Measurements from ENCODE around the gene CYP27B1. TPM values are rescaled to one million over a fixed set of nuclear protein-coding genes. Genes with fewer than 3 reads are reported as not detected.

CYP27B1 gene
- total RNA-seq, 2 experiments from 2014 or later: 6.9 to 7.1 TPM

GRCh38 chr12:57749061-57749460, 17.8 kb downstream of the CYP27B1 start:
- BruUV-seq (replicated peaks): no TSS peak
- ChIA-PET POLR2A (no interaction called here), CTCF (ENCODE audit: unreplicated experiment) (no interaction called here)
- no peak overlapping the region for H3K4me2 ChIP-seq (ENCODE audit: low read length)
- intact Hi-C loops (cut with micrococcal nuclease; ENCODE audit: unreplicated experiment): no loop called here
- H4K20me1 ChIP-seq (ENCODE audit: insufficient read depth, low read length): no peaks in the 10 kb centered on the region
- peaks cover 32% of the 10 kb centered on the region for H3K79me2 ChIP-seq (ENCODE audit: insufficient read depth, low read depth, low read length)
- TF ChIP-seq EZH2phosphoT487 (IDR thresholded peaks at IDR 0.05; ENCODE audit: borderline replicate concordance, low read depth, low read length) (no peak), CTCF (conservative IDR thresholded peaks at IDR 0.05; ENCODE audit: low read length) (no peak)
- no peak overlapping the region for H3K4me3 ChIP-seq (ENCODE audit: low read depth, low read length, poor library complexity, severe bottlenecking)
- peaks cover 65% of the 10 kb centered on the region for H3K36me3 ChIP-seq (ENCODE audit: insufficient read depth, low read length)
- no peaks in the 10 kb centered on the region for H3K9me3 ChIP-seq (ENCODE audit: low read length)
- no peak overlapping the region for H3K27ac ChIP-seq (ENCODE audit: low read depth, low read length, poor library complexity, severe bottlenecking)
- H3K9me2 ChIP-seq (ENCODE audit: insufficient read depth, low read length): no peaks in the 10 kb centered on the region
- peaks cover 36% of the 10 kb centered on the region for H3K4me1 ChIP-seq (ENCODE audit: insufficient read depth, low read length, poor library complexity, severe bottlenecking)
- H2AFZ ChIP-seq (ENCODE audit: low read length): no peak overlapping the region
- DNase-seq (ENCODE audit: low spot score): no peak

GRCh38 chr12:57746025-57746424, 20.9 kb downstream of the CYP27B1 start:
- TF ChIP-seq CTCF (conservative IDR thresholded peaks at IDR 0.05; ENCODE audit: low read length) (no peak), EZH2phosphoT487 (IDR thresholded peaks at IDR 0.05; ENCODE audit: borderline replicate concordance, low read depth, low read length) (no peak)
- Histone ChIP-seq H3K4me1 (ENCODE audit: insufficient read depth, low read length, poor library complexity, severe bottlenecking) (peaks cover 37% of the 10 kb centered on the region), H3K27ac (ENCODE audit: low read depth, low read length, poor library complexity, severe bottlenecking) (no peak overlapping the region), H3K9me2 (ENCODE audit: insufficient read depth, low read length) (no peaks in the 10 kb centered on the region), H2AFZ (ENCODE audit: low read length) (no peak overlapping the region), H3K36me3 (ENCODE audit: insufficient read depth, low read length) (peaks cover 59% of the 10 kb centered on the region), H3K79me2 (ENCODE audit: insufficient read depth, low read depth, low read length) (peaks cover 21% of the 10 kb centered on the region), H4K20me1 (ENCODE audit: insufficient read depth, low read length) (no peaks in the 10 kb centered on the region), H3K4me3 (ENCODE audit: low read depth, low read length, poor library complexity, severe bottlenecking) (no peak overlapping the region), H3K4me2 (ENCODE audit: low read length) (no peak overlapping the region), H3K9me3 (ENCODE audit: low read length) (no peaks in the 10 kb centered on the region)
- intact Hi-C loops (cut with micrococcal nuclease; ENCODE audit: unreplicated experiment): no loop called here
- no TSS peak for BruUV-seq (replicated peaks)
- no peak for DNase-seq (ENCODE audit: low spot score)
- ChIA-PET POLR2A (interaction anchor here (1.3 to 1.4 kb wide), 2 partner anchors 8 to 11 kb away, joined by 3 read pairs; no protein-coding TSS in a partner anchor), CTCF (ENCODE audit: unreplicated experiment) (no interaction called here)

GRCh38 chr12:57745485-57745881, 21.4 kb downstream of the CYP27B1 start:
- Histone ChIP-seq H4K20me1 (ENCODE audit: insufficient read depth, low read length) (no peaks in the 10 kb centered on the region), H3K4me3 (ENCODE audit: low read depth, low read length, poor library complexity, severe bottlenecking) (no peak overlapping the region), H3K4me1 (ENCODE audit: insufficient read depth, low read length, poor library complexity, severe bottlenecking) (peaks cover 37% of the 10 kb centered on the region), H3K4me2 (ENCODE audit: low read length) (peak overlapping the region; percentile 36; the same call in 1 of the 2 replicates), H3K9me3 (ENCODE audit: low read length) (no peaks in the 10 kb centered on the region), H3K27ac (ENCODE audit: low read depth, low read length, poor library complexity, severe bottlenecking) (no peak overlapping the region), H3K9me2 (ENCODE audit: insufficient read depth, low read length) (no peaks in the 10 kb centered on the region), H2AFZ (ENCODE audit: low read length) (no peak overlapping the region), H3K79me2 (ENCODE audit: insufficient read depth, low read depth, low read length) (peaks cover 21% of the 10 kb centered on the region), H3K36me3 (ENCODE audit: insufficient read depth, low read length) (peaks cover 54% of the 10 kb centered on the region)
- BruUV-seq (replicated peaks): no TSS peak
- TF ChIP-seq EZH2phosphoT487 (IDR thresholded peaks at IDR 0.05; ENCODE audit: borderline replicate concordance, low read depth, low read length) (no peak), CTCF (conservative IDR thresholded peaks at IDR 0.05; ENCODE audit: low read length) (no peak)
- ChIA-PET POLR2A (interaction anchor here (1.3 to 1.4 kb wide), 2 partner anchors 9 to 11 kb away, joined by 3 read pairs; no protein-coding TSS in a partner anchor), CTCF (ENCODE audit: unreplicated experiment) (no interaction called here)
- no peak for DNase-seq (ENCODE audit: low spot score)
- intact Hi-C loops (cut with micrococcal nuclease; ENCODE audit: unreplicated experiment): no loop called here
